Frontal cortex (tissue), 4 donors: Measurements from ENCODE around the gene C1QTNF12. TPM values are rescaled to one million over a fixed set of nuclear protein-coding genes. Genes with fewer than 3 reads are reported as not detected.

Experiments used
- DNase-seq, 2 donors: peaks; one replicate each; pipeline ENCODE4 v3.0.0; 2012; ENCODE audit warnings: low spot score in 2 of 2
- FAIRE-seq: peaks from 2 replicates; lab custom pipeline; 2012; peaks lifted over from hg19 to GRCh38; lab: Jason Lieb, UNC
- total RNA-seq: library from RNA; depleted of rRNA; stranded (reverse); fragments of >200 nt; gene quantifications from one replicate; pipeline ENCODE4 v1.2.3, GENCODE V29; 2014
- donor health status: control.
- donor health status: control.
- donor health status: control.

C1QTNF12 gene
- total RNA-seq, 1 donor from 2014 or later, result not detected

GRCh38 chr1:1283821-1284220 is 37.3 kb upstream of the C1QTNF12 start:
- no peak for FAIRE-seq

GRCh38 chr1:1282998-1283397 is 36.5 kb upstream of the C1QTNF12 start:
- DNase-seq (no peak), FAIRE-seq (no peak)

More at GRCh38 chr1:1283821-1284220, 37.3 kb upstream of the C1QTNF12 start:
- DNase-seq, result peak in 1 of 2 donors; percentile 61

DNA sequence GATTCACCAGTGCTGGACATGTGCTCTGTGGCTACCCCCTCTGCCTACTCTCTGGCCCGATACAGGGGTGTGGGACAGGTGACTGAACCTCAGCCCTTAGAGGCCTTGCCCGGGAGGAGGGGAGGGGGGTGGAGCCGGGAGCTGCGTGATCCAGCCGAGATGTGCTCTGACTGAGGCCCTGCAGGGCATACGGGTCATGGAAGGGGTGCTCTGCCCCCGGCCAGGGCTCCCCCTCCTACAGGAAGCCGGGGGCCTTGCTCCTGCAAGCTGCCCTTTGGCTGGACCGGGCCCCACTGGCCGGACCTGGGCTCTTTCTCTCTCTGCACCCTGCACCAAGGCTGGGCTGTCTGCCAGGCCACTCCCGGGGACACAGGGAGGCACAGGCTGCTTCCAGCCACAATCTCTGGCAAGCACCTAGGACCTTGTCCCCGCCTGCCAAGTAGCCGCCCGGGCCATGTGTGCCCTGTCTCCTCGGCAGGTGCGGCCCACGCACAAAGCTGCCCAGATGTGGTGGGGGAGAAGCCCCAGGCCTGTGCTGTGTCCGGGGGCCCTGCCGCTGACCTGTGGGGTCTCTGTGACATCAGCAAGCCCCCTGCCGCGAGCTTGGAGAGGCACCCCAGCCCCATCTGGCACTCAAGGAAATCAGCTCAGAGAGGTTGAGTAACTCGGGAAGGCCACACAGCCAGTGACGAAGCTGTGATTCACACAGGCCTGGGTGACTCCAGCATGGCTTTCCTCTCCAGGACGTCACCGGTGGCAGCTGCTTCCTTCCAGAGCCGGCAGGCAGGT is 35.2 kb upstream of the C1QTNF12 start:
- no peak for DNase-seq
- no peak for FAIRE-seq

DNA sequence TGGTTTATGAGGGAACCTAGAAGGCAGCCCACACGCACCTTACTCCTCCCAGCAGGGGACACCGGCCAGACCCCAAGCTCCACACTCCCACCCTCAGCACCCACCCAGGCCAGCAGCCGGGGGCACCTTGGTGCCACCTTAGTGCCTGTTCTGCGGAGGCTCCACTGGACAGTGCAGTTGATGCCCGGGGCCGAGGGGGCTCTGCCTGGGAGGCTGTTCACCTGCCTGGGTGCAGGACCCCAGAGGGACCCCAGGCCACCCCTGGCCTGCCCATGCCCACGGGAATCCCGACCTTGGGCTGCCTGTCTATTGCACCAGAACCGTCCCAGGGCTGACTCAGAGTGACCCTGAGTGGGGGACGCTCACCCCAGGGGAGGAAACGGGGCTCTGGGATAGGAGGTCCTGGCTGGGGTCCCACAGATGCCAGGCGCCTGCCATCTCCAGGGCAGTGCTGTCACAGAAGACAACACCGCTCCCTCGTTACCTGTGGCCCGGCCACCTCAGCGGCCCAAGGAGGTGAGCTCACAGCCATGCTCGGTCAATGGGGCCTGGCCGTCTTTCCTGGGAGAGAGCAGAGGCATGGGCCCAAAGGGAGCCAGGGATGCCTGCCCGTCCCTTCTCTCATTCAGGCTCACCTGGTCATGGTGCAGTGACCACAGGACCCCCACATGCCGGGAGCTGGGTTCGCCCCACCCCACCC is 34.4 kb upstream of the C1QTNF12 start:
- no peak for DNase-seq
- FAIRE-seq, result no peak

DNA sequence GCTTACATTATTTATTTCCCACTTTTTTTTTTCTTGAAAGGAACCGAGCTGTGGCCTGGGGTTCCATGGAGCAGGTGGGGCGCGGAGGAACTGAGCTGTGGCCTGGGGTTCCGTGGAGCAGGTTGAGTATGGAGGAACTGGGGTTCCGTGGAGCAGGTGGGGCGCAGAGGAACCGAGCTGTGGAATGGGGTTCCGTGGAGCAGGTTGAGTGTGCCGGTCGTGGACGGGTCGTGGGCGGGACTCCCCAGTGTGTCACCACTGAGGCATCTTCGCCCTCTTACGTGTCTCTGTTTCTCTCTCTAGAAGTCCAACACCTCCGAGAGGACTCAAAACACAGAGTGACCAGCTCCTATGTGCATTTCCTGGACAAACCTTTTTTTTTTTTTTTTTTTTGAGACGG is 32.5 kb upstream of the C1QTNF12 start:
- FAIRE-seq (no peak), DNase-seq (no peak)

DNA sequence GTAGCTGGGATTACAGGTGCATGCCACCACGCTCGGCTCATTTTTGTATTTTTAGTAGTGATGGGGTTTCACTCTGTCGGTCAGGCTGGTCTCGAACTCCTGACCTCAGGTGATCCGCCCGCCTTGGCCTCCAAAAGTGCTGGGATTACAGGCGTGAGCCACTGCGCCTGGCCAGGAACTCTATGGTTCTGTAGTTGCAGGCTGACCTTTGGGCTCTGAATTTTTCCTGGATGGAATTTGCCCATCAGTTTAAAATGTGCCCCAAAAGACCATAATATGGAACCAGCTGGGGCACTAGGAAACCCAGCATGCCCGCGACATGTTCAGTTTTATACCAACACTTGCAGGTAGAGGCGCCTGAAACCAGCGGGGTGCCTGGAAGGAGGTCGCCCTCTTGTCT is 32.1 kb upstream of the C1QTNF12 start:
- DNase-seq (no peak), FAIRE-seq (no peak)

- no peak for FAIRE-seq
- no peak for DNase-seq
These were observed 29.3 kb upstream of the C1QTNF12 start for GRCh38 chr1:1275836-1276235.

GRCh38 chr1:1274931-1275431 is 28.5 kb upstream of the C1QTNF12 start:
- FAIRE-seq (no peak), DNase-seq (no peak)

DNA sequence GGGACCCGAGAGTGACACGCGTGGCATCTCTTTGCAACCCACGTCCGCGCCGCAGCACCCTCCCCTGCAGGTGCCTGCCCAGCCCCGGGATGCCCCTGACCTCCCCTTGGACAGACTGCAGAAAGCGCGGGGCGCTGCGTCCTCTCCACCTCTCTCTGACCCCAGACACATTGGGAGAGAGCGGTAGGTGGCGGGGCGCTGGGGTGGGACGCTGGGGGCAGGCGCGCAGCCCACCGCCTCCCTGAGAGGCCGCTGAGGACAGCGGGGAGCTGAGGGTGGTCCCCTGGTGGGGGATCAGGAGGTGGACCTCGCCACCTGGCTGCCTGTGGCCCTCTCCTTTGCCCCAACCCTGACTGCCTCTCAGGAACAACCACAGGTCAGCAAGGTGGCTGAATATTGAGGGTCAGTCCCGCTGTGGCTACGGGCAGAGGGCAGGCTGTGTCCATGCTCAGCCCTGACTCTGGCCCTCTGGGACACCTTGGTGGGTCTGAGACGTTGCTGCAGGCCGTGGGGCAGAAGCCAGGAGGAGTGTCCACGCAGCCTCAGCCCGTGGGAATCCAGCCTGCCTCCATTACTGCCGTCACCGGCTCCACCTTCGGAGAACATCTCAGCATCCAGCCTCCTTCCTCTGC is 27.9 kb upstream of the C1QTNF12 start:
- FAIRE-seq (no peak), DNase-seq (no peak)

DNA sequence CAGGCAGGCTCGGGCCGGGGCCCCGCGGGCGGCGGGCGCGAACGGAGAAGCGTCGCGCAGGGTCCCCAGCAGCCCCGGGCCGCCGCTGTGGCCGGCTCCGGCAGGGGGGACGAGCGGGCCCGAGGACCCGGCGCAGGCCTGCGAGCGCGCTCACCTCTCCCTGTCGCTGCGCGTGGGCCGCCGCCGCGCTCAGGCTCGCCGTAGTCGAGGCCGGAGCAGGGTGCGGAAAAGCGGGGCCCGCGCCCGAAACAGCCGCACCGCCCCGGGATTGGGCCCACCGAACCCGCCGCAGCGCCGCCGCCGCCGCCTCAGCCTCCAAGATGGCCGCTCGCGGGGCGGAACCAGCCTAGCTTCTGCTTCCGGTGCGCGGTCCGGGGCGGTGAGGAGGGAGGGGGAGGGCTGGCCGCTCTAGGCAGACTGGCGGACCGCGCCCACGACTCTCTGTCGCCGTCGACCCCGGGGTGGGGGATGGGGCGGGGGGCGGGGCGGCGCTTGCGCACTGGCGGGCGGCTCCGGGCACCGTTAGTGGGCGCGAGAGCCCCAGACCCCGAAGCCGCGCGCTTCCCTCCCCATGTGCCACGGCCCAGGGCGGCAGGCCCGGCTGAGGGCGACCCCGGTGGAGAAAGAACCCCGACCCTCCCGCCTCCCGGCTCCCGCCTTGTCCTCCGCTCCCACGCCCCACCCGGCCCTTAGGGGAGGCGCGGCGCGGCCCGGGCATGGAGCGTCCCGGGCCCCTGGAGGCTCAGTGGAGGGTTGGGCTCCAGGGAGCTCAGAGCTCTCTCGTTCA is 27.2 kb upstream of the C1QTNF12 start, which contains the start of gene UBE2J2:
TSS of gene UBE2J2 (minus strand) at position 343 of the 787 bp plus-strand sequence. CDS start 5,862 bp downstream, outside the sequence.
- DNase-seq, result peak; percentile 99 to 100
- no peak for FAIRE-seq

DNA sequence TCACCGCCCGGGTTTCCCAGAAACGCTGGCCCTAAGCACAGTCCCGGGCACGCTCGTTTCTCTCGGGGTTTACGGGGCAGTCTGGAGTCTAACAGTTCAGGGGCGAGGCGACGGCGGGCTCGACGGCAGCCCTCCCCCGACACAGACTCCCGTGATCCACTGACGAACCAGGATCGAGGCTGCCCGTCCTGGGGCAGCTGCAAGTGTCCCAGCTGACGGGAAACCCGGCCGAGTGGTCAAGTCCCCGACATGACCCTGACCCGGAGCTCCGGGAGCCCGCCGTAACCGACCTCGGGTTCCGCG is 26.6 kb upstream of the C1QTNF12 start:
- FAIRE-seq, result no peak
- DNase-seq, result no peak

- FAIRE-seq (no peak), DNase-seq (no peak)
These were observed 26.1 kb upstream of the C1QTNF12 start for GRCh38 chr1:1272341-1273208.

GRCh38 chr1:1270813-1271212 is 24.3 kb upstream of the C1QTNF12 start:
- DNase-seq (no peak), FAIRE-seq (no peak)

DNA sequence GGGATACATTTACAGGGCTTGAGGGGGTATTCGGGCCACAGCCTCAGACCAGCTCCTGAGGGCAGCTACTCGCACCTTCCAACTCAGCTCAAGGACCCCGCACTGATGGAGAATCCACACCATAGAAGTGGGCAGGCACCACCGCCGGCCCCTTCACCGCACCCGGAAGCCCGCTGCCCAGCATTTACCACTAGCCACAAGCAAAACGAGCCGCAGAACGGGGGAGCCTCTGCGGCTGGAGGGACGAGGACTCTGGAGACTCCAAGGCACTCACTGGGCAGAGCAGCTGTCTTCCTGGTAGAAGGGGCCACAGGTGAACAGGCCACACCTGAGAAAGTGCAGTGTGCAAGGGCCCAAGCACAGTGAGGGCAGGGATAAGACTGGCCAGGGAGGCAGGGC is 21.8 kb upstream of the C1QTNF12 start:
- FAIRE-seq (no peak), DNase-seq (no peak)

GRCh38 chr1:1267488-1268283 is 21.2 kb upstream of the C1QTNF12 start:
- FAIRE-seq, result no peak
- DNase-seq, result no peak

GRCh38 chr1:1264868-1265272 is 18.3 kb upstream of the C1QTNF12 start:
- DNase-seq, result no peak
- FAIRE-seq, result no peak

- DNase-seq, result no peak
- no peak for FAIRE-seq
These were observed 17.5 kb upstream of the C1QTNF12 start for GRCh38 chr1:1264026-1264425.

- no peak for FAIRE-seq
- no peak for DNase-seq
These were observed 16.2 kb upstream of the C1QTNF12 start for GRCh38 chr1:1262758-1263157.
